ENCODE measurements around the gene MFAP4.

DNA sequence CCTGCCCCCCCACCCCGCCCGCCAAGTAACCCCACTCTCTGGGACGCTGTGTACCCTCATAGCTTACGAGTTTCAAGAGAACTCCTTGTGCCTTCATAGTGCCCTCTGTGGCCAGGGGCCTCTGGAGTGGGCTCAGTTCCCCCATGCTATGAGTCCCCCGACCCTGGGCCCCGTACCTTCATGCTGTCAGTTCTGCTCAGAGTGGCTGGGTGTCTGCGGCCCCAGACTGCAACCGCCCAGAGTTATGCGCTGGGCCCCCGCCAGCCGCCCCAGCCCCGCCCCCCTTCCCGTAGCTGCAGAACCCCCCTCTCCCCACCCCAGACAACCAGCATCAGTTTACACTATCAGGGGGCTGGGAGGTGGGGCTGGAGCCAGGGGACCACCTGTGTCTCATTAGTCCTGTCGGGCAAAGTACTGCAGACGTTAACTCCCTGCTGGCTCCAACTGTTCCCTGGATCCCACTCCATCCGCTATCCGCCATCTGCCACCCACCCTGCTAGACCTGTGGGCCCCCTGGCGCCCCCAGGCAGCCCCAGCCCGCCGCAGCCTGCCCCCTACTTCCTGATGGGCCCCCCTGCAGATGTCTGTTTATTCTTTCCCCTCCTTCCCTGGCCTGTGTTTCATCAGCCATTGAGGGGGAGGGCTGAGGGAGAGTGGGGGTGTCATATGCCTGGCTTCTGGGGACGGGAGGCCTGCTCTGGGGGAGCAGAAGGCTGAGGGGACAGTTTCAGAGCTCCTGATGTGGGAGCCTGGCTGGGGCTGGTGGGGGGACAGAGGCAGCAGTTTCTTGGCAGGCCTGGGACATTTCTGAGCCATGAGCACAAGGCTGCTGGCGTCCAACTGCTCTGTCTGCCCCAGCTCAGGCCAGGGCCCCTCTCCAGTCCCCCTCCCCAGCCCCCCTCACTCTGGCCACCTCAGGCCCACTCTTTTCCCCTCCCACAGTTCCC, at the start of gene MFAP4:
- TF ChIP-seq CTCF (IDR thresholded peaks at IDR 0.05) (no peak), POLR2A (IDR thresholded peaks at IDR 0.05) (no peak)

All from heart left ventricle (tissue), 13 donors.